Measurements from ENCODE around the gene KLB.

KLB gene

DNA sequence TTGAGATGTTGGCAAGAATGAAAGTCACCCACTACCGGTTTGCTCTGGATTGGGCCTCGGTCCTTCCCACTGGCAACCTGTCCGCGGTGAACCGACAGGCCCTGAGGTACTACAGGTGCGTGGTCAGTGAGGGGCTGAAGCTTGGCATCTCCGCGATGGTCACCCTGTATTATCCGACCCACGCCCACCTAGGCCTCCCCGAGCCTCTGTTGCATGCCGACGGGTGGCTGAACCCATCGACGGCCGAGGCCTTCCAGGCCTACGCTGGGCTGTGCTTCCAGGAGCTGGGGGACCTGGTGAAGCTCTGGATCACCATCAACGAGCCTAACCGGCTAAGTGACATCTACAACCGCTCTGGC, 39.7 kb downstream of the KLB start:
- TF ChIP-seq, protein P1, sequence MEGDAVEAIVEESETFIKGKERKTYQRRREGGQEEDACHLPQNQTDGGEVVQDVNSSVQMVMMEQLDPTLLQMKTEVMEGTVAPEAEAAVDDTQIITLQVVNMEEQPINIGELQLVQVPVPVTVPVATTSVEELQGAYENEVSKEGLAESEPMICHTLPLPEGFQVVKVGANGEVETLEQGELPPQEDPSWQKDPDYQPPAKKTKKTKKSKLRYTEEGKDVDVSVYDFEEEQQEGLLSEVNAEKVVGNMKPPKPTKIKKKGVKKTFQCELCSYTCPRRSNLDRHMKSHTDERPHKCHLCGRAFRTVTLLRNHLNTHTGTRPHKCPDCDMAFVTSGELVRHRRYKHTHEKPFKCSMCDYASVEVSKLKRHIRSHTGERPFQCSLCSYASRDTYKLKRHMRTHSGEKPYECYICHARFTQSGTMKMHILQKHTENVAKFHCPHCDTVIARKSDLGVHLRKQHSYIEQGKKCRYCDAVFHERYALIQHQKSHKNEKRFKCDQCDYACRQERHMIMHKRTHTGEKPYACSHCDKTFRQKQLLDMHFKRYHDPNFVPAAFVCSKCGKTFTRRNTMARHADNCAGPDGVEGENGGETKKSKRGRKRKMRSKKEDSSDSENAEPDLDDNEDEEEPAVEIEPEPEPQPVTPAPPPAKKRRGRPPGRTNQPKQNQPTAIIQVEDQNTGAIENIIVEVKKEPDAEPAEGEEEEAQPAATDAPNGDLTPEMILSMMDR (IDR thresholded peaks at IDR 0.05; ENCODE audit: extremely low read depth, missing control alignments), result no peak
- DNase-seq (ENCODE audit: low spot score), result no peak

DNA sequence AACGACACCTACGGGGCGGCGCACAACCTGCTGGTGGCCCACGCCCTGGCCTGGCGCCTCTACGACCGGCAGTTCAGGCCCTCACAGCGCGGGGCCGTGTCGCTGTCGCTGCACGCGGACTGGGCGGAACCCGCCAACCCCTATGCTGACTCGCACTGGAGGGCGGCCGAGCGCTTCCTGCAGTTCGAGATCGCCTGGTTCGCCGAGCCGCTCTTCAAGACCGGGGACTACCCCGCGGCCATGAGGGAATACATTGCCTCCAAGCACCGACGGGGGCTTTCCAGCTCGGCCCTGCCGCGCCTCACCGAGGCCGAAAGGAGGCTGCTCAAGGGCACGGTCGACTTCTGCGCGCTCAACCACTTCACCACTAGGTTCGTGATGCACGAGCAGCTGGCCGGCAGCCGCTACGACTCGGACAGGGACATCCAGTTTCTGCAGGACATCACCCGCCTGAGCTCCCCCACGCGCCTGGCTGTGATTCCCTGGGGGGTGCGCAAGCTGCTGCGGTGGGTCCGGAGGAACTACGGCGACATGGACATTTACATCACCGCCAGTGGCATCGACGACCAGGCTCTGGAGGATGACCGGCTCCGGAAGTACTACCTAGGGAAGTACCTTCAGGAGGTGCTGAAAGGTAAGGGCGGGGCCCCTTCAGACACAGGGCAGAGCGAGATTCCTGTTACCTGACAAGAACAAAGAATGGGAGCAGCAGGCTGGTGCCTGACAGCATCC, 40.3 kb downstream of the KLB start:
- peak; percentile 81 for DNase-seq (ENCODE audit: low spot score)
- TF ChIP-seq, protein P1 (IDR thresholded peaks at IDR 0.05; ENCODE audit: extremely low read depth, missing control alignments), result peak; percentile 30

DNA sequence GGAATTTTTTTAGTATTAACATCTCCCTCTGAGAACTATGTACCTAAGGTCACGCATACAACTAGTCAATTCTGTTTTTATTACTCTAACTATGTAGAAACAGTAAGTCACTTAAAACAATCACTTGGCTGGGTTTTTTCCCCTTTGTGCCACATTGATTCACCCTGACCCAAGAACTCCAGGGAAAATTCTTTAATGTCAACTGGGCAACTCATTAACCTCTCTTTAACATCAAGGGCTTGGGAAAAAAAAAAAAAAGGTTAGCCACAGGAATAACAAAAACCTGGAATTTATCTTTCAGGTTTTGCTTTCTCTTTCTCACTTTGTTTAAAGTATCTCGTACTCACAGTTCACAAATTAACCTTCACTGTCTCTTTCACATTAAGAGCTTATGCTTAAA, 43.9 kb downstream of the KLB start:
- no peak for DNase-seq (ENCODE audit: low spot score)
- TF ChIP-seq, protein P1 (IDR thresholded peaks at IDR 0.05; ENCODE audit: extremely low read depth, missing control alignments), result no peak

DNA sequence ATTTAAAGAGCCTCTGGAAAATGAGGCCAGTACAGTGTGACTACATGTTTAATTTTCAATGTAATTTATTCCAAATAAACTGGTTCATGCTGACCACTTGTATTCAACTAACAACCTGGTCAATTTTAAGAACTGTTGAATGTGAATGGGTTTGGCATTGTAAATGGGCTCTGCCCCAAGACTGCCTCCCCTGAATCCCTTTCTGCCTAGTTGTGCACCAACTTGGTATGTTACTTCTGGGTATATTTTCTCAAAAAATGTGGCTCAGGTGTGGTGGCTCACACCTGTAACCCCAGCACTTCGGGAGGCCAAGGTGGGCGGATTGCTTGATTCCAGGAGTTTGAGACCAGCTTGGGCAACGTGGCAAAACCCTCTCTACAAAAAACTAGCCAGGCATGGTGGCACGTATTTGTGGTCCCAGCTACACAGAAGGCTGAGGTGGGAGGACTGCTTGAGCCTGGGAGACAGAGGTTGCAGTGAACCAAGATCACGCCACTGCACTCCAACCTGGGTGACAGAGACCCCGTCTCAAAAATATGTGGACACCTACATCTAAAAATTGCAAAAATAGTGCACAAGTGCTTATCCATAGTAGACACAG, 44.8 kb downstream of the KLB start:
- no peak for DNase-seq (ENCODE audit: low spot score)
- TF ChIP-seq, protein P1 (IDR thresholded peaks at IDR 0.05; ENCODE audit: extremely low read depth, missing control alignments), result no peak

DNA sequence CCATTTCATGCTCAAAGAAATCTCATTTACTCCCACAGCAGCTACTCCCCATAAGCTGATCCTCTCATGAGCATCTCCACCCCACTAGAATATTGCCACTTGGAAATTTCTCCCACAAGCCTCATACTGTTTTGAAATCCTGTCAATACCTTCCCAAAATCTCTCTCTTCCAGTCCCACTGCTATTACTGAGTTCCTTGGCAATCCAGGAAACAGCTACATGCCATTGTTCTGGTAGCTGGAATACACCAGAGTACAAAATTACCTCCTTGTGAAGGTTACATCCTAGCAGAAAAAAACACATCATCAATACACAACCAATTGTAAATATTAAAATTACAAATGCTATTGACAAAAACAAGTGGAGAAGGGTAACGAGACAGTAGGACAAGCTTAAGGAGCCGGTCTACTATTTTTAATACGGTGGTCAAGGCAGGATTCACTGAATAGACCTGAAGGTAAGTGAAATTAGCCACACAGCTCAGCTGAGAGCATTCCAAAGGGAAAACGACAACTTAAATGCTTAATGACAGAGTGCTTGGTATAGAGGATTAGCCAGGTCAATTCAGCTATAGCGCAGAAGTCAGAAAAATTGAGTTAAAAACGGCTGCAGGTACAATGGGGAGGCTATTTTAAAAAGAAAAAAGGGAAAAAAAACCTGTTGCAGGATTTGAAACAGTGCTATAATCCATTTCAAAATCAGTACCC, 45.6 kb downstream of the KLB start:
- DNase-seq (ENCODE audit: low spot score), result no peak
- TF ChIP-seq, protein P1 (IDR thresholded peaks at IDR 0.05; ENCODE audit: extremely low read depth, missing control alignments), result no peak

DNA sequence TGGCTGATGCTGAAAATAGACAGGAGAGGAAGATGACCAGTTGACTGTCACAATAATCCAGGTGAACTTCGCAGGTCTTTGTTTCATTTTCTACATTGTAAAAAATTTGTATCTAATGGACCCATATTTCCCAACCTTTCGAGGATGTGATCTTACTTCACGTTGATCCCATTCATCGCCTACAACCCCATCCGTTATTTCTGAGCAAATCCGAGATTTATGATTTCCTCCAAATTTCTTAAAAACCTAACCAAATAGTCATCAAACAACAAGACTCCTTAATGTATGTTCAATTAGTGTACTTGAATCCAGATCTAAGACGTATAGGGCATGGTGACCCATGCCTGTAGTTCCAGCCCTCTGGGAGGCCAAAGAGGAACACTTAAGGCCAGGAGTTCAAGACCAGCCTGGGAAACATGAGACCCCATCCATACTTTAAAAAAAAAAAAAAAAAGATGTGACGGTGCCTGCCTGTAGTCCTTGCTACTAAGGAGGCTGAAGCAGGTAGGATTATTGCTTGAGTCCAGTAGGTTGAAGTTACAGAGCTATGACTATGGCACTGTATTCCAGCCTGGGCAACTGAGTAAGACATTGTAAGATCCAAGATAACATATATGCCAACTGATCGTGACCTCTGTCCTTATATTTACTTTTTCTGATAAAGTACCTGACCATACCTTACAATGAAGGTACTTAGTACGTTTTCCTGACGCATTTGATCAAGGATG, 46.3 kb downstream of the KLB start:
- TF ChIP-seq, protein P1 (IDR thresholded peaks at IDR 0.05; ENCODE audit: extremely low read depth, missing control alignments), result no peak
- no peak for DNase-seq (ENCODE audit: low spot score)

All from GM20000 (cell line).